Ovary (tissue), 3 donors: ENCODE results near the gene KRT8.

Experiments used
- CTCF ChIP-seq, 3 donors: fragments of 450-650 bp in 2 of 3; fragments of 200-600 bp in 1 of 3; IDR thresholded peaks; one replicate each; pipeline versions ENCODE4 v1.5.1 to v1.8.0; 2016 to 2022; ENCODE audit warnings: antibody characterized with exemption in 3 of 3, mild to moderate bottlenecking in 1 of 3
- EP300 ChIP-seq: sonication (generic); formaldehyde crosslinking; IDR thresholded peaks from one replicate; pipeline ENCODE4 v1.6.1; 2017; ENCODE audit warnings: antibody characterized with exemption
- POLR2A ChIP-seq: fragments of 450-650 bp; IDR thresholded peaks from one replicate; pipeline ENCODE4 v1.6.1; 2017; ENCODE audit warnings: antibody characterized with exemption, mild to moderate bottlenecking, moderate library complexity
- donor health status: DM: no; HTN: no; CAD: no.

DNA sequence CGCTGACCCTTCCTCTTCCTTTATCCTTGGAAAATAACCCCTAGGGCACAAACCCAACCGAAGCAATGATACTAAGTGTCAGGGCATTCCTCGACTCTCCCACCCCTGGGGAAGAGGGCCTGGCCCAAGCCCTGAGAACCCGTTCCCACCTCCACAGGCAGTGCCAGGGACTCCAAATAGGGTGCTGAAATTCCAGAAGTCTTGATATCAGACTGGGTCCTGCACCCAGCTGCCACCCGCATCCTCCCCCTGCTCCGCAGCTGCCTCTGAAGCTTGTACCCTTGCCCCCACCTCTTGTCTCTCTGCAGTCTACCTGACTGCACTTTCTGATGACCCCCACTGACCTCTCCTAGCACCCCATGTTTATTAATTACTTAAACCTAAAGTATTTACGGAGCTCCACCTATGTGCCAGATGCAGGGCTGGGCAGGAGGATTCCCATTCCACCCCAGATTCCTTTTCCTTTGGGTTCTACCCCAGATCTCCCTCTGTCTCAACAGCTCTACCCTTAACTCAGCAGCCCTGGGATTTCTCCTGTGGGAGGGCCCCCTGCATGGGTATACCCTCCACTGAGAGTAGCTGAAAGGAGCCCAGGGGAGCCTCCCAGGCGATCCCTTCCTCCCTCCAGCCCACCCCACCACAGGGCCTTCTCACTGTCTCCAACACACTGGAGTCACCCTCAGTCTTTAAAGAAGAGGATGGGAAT, 40.0 kb upstream of the KRT8 start:
- no peak for TF ChIP-seq CTCF (IDR thresholded peaks at IDR 0.05)
- TF ChIP-seq POLR2A, result no peak
- no peak for TF ChIP-seq EP300
